COLO668 (cell line): ENCODE measurements around the gene CCDC177.

Experiments used
- DNase-seq: peaks from one replicate; lab custom pipeline; 2025; ENCODE audit not compliant: unreplicated experiment; lab: John Stamatoyannopoulos, UW

CCDC177 gene

DNA sequence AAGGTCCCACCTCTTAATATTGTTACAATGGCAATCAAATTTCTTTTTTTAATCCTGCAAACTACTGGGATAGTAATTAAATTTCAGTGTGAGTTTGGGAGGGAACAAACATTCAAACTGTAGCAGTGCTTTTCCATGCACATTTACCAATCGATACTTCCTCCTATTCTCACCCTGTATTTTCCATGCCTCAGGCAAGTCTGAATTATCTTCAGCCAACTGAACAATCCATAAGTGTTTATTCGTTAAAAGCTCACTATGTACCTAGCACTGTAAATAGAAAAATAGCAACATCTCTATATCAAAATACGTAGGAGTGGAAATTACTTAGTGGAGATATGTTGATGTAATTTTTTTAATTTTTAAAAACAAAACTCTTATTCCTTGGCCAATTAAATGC, 43.5 kb downstream of the CCDC177 start:
- DNase-seq = peak; percentile 24

DNA sequence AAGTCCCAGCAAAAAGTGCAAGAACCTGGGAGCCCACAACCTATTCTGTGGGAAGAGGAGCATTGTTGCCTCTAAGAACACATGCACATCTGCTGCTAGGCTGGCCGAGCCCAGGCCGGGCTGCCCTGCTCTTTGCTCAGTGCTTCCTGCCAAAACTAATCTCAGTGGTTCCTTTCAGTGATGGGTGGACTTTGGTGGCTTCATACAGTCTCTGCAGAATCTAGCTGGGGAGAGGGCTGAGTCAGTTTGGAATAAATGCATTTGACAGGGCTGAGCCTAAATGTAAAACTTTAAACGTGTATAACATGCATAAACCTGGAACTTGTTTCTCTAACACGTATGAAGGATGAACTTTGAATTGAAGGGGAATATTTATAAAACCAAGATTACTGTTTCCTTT, 44.6 kb downstream of the CCDC177 start:
- no peak for DNase-seq

DNA sequence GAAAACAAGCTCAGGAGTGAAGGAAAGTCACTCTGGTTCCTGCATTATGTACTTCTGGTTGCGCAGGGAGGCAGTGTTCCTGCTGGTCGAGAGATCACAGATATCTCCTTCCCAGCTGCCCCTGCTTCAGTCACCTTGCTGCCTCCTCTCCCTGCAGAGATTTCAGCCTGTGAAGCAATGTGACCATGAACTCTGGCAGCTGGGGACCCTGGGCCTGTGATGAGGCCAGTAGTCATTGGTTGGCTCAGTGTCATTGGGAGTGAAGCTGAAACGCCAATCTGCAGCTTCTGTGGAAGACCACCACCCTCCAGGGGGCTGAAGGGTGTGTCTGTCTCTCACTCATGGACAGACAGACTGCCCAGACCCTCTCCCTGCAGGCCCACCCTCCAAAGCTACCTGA, 45.1 kb downstream of the CCDC177 start:
- DNase-seq = no peak

DNA sequence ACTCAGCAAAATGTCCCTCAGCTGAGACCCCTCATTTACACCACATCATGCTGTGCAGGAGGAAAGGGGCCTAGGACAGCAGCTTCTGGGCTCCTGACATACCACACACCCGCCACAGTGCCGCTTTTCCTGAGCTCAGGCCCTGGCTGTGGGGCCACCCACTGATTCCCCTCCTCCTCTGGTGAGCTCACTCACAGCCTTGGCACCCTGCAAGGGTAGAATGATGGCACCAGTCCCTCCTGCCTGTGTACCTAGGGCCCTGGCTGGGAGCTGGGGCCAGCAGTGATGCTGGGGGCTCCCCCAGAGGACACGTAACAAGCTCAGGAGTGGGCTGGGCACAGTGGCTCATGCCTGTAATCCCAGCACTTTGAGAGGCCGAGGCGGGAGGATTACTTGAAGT, 45.7 kb downstream of the CCDC177 start:
- DNase-seq = no peak

DNA sequence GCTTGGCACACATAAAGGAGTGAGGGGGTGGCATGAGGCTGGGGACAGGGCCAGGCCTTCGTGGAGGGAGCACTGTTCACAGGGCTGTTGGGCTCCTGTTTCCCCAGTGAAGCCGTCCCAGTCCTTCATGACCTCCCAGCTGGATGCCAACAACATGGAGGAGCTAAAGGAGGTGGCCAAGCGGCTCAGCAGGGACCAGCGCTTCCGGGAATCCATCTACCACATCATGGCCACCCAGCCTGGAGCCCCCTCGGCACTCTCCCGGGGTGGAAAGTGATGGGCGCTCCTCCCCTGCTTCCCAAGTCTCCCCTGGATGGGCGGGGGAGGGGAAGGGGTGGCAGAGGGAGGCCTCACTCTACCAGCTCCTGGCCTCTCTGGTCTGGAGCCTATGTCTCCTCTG, 46.5 kb downstream of the CCDC177 start:
- no peak for DNase-seq

DNA sequence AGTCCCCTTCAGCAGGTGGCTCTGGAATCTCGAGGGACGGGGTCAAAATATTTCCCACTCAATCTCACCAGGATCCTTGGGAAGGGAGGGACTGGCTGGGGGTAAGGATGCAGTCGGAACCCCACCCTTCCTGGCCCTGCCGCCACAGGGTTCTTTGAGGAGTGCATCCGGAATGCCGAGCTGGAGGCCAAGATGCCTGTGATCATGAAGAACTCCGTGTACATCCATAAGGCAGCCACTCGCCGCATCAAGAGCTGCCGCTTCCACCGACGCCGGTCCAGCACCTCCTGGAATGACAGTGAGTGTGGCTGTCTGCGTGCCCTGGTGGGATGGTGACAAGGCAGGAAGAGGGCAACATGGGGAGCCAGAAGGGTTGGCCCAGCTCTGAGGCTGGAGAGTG, 47.0 kb downstream of the CCDC177 start:
- no peak for DNase-seq

DNA sequence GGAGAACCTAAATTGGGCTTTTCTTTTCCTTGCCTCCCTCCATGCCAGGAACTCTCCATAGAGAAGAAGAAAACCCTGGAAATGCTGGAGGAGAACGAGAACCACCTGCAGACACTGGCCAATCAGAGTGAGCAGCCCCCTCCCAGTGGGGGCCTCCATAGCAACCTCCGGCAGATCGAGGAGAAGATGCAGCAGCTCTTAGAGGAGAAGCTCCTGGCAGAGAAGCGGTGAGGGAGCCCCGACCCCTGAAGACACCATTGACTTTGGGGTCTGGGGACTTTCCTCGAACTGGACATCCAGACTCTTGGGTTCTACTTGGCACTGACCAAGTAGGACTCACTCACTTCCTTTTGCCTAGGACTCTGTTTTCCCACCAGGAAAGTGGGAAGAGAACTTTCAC, 48.8 kb downstream of the CCDC177 start:
- DNase-seq = no peak

DNA sequence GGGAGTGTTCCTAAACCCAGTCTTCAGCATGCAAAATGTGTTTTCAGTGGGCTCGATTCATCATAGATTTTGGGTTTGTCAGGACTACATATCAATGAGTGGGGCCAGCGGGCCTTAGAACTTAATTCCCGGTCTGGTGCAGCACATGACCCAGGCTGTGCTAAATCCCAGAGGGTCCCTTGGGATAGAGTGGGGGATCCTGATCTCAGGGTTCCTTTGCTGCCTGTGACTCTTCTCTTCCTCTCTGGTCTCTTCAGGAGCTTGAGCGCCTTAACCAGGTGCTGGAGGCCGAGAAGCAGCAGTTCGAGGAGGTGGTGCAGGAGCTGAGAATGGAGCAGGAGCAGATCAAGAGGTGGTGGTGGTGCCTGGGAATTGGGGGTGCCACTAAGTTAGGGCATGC, 52.6 kb downstream of the CCDC177 start:
- no peak for DNase-seq
